Activated naive CD4-positive, alpha-beta T cell treated with anti-CD3 and anti-CD28 coated beads, Interleukin-2, amount 50 U/mL, for 24 hours (primary cell): ENCODE measurements around the gene BZW2.

Experiments used
- H3K27ac Mint-ChIP-seq: one replicate; pipeline ENCODE4 v1.8.0; 2021; ENCODE audit warnings: mild to moderate bottlenecking, mixed read lengths
- H3K27me3 Mint-ChIP-seq: one replicate; pipeline ENCODE4 v1.8.0; 2021; ENCODE audit warnings: mixed read lengths
- H3K36me3 Mint-ChIP-seq: one replicate; pipeline ENCODE4 v1.8.0; 2021; ENCODE audit warnings: mixed read lengths
- H3K4me1 Mint-ChIP-seq: one replicate; pipeline ENCODE4 v1.8.0; 2021; ENCODE audit warnings: mixed read lengths
- H3K4me3 Mint-ChIP-seq: one replicate; pipeline ENCODE4 v1.8.0; 2021; ENCODE audit warnings: mild to moderate bottlenecking, mixed read lengths
- H3K9me3 Mint-ChIP-seq: one replicate; pipeline ENCODE4 v1.8.0; 2021; ENCODE audit warnings: mixed read lengths

BZW2 gene

GRCh38 chr7:16645593-16646471 is at the start of gene BZW2, which contains the start of gene ANKMY2:
Gene BZW2 (plus strand): TSS chr7:16646181. CDS start chr7:16665444, 19,263 bp downstream.
Gene ANKMY2 (minus strand): TSS chr7:16645754. CDS start chr7:16645573, 181 bp downstream.
- Mint-ChIP-seq H3K9me3 (no peaks in the 10 kb centered on the region), H3K4me3 (peak within 1 kb of the TSS; percentile 96), H3K27me3 (no peaks in the 10 kb centered on the region), H3K27ac (peak within 1 kb of the TSS; percentile 99), H3K4me1 (peaks cover 64% of the 10 kb centered on the region), H3K36me3 (peaks cover 13% of the 10 kb centered on the region)

DNA sequence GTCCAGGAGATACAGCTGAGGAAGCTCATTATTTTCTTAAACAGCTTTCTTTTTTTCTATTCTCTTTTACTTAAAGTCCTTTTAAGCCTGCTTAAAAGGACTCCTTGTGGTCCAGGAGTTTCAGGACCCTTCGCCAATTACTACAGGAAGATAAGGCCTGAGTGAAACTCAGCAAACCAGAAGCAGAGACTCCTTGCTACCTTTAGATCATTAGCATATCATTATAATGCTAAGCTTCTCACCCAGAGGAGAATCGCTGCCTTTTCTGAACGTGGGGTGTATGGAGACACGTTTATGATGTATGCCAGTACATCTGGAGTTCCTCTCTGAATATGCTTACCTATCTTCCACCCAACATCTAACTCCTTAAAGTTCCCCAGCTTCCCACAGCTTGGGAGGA is 48.0 kb upstream of the BZW2 start:
- H3K27ac Mint-ChIP-seq = no peak overlapping the region
- H3K9me3 Mint-ChIP-seq = no peaks in the 10 kb centered on the region
- peaks cover 19% of the 10 kb centered on the region for H3K36me3 Mint-ChIP-seq

DNA sequence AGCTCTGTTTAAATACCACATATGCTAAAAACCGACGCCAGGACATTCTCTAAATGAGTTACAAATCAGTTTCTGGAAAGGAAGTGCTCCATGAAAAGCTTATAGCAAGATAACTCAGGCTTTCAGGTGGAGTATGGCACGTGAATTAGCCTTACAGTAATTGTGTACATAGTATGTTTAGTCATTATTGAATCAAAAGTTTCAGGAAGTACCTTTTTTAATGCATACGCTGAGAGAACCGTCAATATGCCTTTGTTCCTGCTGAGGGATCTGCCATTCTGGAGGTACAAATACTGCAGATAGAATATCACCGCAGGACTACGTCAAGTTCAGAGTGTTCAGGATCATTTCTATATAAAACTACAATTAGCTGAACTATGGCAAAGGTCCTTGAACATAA is 46.1 kb upstream of the BZW2 start:
- Mint-ChIP-seq H3K4me1 (no peaks in the 10 kb centered on the region), H3K27me3 (no peaks in the 10 kb centered on the region), H3K36me3 (peaks cover 23% of the 10 kb centered on the region), H3K27ac (no peak overlapping the region), H3K4me3 (no peak overlapping the region), H3K9me3 (no peaks in the 10 kb centered on the region)

More for the DNA sequence above, 48.0 kb upstream of the BZW2 start:
- Mint-ChIP-seq H3K4me1 (no peaks in the 10 kb centered on the region), H3K4me3 (no peak overlapping the region), H3K27me3 (no peaks in the 10 kb centered on the region)

- no peaks in the 10 kb centered on the region for H3K27me3 Mint-ChIP-seq
- peaks cover 27% of the 10 kb centered on the region for H3K36me3 Mint-ChIP-seq
Observed at GRCh38 chr7:16603633-16604032, 42.3 kb upstream of the BZW2 start.

DNA sequence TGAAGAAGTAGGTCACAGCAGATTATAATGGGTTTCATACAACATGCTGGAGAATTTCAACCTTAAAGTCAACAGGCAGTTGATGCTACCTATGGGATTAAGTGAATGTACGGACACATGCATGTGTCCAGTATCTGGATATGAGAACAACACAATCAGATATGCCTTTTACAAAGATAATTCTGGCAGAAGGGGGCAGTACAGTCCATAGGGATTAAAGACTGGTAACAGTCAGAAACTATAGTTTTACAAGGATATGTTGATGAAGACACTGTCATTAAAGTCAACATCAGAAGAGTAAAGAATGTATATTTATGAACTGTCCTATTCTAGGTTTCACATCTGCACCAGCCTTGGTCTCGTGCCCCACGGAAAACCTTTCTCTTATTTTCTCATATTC is 41.9 kb upstream of the BZW2 start:
- no peaks in the 10 kb centered on the region for H3K27me3 Mint-ChIP-seq
- peaks cover 25% of the 10 kb centered on the region for H3K36me3 Mint-ChIP-seq
- H3K4me1 Mint-ChIP-seq = no peaks in the 10 kb centered on the region
- H3K9me3 Mint-ChIP-seq = no peaks in the 10 kb centered on the region
- no peak overlapping the region for H3K4me3 Mint-ChIP-seq
- H3K27ac Mint-ChIP-seq = no peak overlapping the region

More at GRCh38 chr7:16603633-16604032, 42.3 kb upstream of the BZW2 start:
- Mint-ChIP-seq H3K4me3 (no peak overlapping the region), H3K9me3 (no peaks in the 10 kb centered on the region), H3K27ac (no peak overlapping the region), H3K4me1 (no peaks in the 10 kb centered on the region)

GRCh38 chr7:16606704-16607103 is 39.3 kb upstream of the BZW2 start:
- Mint-ChIP-seq H3K27ac (no peak overlapping the region), H3K4me3 (no peak overlapping the region), H3K4me1 (peaks cover 1% of the 10 kb centered on the region), H3K9me3 (no peaks in the 10 kb centered on the region), H3K27me3 (no peaks in the 10 kb centered on the region), H3K36me3 (peaks cover 15% of the 10 kb centered on the region)

- peaks cover 4% of the 10 kb centered on the region for H3K4me1 Mint-ChIP-seq
- no peak overlapping the region for H3K27ac Mint-ChIP-seq
- H3K36me3 Mint-ChIP-seq = peaks cover 11% of the 10 kb centered on the region
- no peak overlapping the region for H3K4me3 Mint-ChIP-seq
- H3K27me3 Mint-ChIP-seq = no peaks in the 10 kb centered on the region
- no peaks in the 10 kb centered on the region for H3K9me3 Mint-ChIP-seq
Observed at GRCh38 chr7:16609842-16610450, 36.0 kb upstream of the BZW2 start.

DNA sequence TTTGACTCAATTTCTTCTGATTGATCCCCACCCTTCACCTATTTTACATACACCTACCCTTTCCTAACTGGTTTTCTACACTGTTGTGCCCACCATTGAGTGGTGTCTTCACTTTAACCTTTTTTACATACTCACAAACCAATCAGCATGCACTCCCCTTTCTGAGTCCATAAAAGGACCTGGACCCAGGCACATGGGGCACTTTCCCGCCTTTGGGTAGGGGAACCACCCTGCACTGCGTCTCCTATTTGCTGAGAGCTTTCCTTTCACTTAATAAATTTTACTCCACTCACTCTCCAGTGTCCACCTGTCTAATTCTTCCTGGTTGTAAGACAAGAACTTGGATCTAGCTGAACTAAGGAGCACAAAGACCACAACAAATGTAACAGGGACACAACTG is 34.3 kb upstream of the BZW2 start:
- Mint-ChIP-seq H3K27ac (no peak overlapping the region), H3K27me3 (no peaks in the 10 kb centered on the region), H3K9me3 (no peaks in the 10 kb centered on the region), H3K4me1 (peaks cover 4% of the 10 kb centered on the region), H3K36me3 (peaks cover 12% of the 10 kb centered on the region), H3K4me3 (no peak overlapping the region)

- Mint-ChIP-seq H3K27me3 (no peaks in the 10 kb centered on the region), H3K36me3 (peaks cover 14% of the 10 kb centered on the region), H3K4me1 (peaks cover 20% of the 10 kb centered on the region), H3K9me3 (no peaks in the 10 kb centered on the region), H3K27ac (no peak overlapping the region), H3K4me3 (no peak overlapping the region)
Observed at GRCh38 chr7:16615228-16615627, 30.8 kb upstream of the BZW2 start.

DNA sequence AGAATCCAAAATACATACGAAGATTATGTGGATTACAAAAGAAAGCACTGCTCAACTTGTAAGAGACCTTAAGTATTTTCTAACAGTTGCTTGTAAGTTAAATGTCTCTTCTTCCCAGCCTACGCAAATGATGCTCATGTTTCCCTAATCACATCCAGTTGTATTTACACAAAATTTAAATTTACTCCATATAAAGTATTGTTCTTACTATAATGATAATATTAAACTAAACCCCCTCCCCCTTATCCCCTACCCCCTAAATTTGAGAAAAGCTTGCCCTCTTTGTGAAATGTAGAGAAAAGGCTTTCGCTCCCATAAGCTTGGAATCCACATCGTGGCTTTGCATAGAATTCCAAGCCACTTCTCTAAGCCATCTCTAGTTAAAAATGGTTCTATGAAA is 29.9 kb upstream of the BZW2 start:
- no peak overlapping the region for H3K27ac Mint-ChIP-seq
- peaks cover 27% of the 10 kb centered on the region for H3K4me1 Mint-ChIP-seq
- peaks cover 14% of the 10 kb centered on the region for H3K36me3 Mint-ChIP-seq
- no peak overlapping the region for H3K4me3 Mint-ChIP-seq
- H3K27me3 Mint-ChIP-seq = no peaks in the 10 kb centered on the region
- H3K9me3 Mint-ChIP-seq = no peaks in the 10 kb centered on the region

DNA sequence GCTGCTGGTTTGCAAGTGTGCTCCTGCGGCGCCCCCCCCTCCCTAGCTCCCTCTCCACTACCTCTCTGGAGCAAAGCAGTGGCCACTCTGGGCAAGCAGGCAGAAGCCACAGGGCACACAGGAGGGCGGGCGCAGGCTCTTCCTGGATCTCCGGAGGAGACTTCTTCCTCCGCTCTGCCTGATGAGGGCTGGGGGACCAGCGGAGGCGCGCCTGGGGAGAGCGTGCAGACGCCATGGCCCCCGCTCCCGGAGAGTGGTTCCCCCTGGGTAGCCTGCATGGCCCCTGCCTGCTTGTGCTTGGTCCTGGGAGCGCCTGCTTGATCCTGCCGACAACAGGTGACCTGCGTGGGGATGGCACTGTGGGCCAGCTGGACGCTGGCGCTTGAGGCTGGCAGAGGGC is 29.4 kb upstream of the BZW2 start:
- H3K27ac Mint-ChIP-seq = no peak overlapping the region
- H3K4me1 Mint-ChIP-seq = peaks cover 27% of the 10 kb centered on the region
- H3K27me3 Mint-ChIP-seq = no peaks in the 10 kb centered on the region
- H3K4me3 Mint-ChIP-seq = no peak overlapping the region
- peaks cover 14% of the 10 kb centered on the region for H3K36me3 Mint-ChIP-seq
- no peaks in the 10 kb centered on the region for H3K9me3 Mint-ChIP-seq

- no peaks in the 10 kb centered on the region for H3K9me3 Mint-ChIP-seq
- no peaks in the 10 kb centered on the region for H3K27me3 Mint-ChIP-seq
- H3K27ac Mint-ChIP-seq = peak overlapping the region; percentile 92
- peaks cover 26% of the 10 kb centered on the region for H3K4me1 Mint-ChIP-seq
- peak overlapping the region; percentile 48 for H3K4me3 Mint-ChIP-seq
- peaks cover 16% of the 10 kb centered on the region for H3K36me3 Mint-ChIP-seq
Observed at GRCh38 chr7:16619979-16620408, 26.0 kb upstream of the BZW2 start.

DNA sequence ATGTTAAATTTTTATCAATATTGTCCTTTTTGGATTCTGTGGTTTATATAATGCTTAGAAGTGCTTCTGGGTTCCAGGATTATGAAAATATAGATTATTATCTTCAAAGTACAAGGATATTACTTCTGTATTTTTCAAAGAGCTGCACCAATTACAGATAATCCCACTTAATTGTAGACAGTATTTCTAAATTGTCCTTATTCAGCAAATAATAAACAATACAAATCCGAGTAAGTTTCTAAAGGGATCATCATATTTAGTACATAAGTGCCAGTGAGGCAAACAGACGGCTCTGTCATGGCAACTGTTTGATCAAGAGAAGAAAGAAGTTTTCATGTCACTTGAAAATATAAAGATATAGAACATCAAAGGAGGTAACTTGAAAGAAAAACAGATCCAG is 19.6 kb upstream of the BZW2 start:
- Mint-ChIP-seq H3K4me1 (peaks cover 4% of the 10 kb centered on the region), H3K36me3 (peaks cover 12% of the 10 kb centered on the region), H3K4me3 (no peak overlapping the region)

DNA sequence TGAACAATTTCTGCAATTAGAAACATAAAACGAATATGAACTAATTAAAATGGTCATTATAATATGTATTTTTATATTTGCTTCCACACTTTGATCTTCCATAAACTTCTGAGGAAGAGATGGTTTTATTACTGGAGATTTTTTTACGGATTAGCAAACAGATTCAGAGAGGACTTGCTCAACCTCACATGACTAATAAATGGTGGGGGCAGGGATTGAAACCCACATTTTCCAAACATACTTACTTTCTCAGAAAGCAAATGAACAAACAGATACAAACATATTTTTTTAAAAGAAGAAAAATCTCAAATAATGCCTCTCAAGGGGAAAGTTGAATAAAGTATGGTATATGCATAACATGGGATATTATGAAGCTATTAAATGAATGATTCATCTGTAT is 18.7 kb upstream of the BZW2 start:
- Mint-ChIP-seq H3K9me3 (no peaks in the 10 kb centered on the region), H3K36me3 (peaks cover 13% of the 10 kb centered on the region), H3K27me3 (no peaks in the 10 kb centered on the region), H3K4me3 (no peak overlapping the region), H3K27ac (no peak overlapping the region), H3K4me1 (peaks cover 4% of the 10 kb centered on the region)

More for the DNA sequence above, 19.6 kb upstream of the BZW2 start:
- Mint-ChIP-seq H3K9me3 (no peaks in the 10 kb centered on the region), H3K27me3 (no peaks in the 10 kb centered on the region), H3K27ac (no peak overlapping the region)

GRCh38 chr7:16630654-16631053 is 15.3 kb upstream of the BZW2 start:
- no peak overlapping the region for H3K4me3 Mint-ChIP-seq
- no peak overlapping the region for H3K27ac Mint-ChIP-seq
- no peaks in the 10 kb centered on the region for H3K9me3 Mint-ChIP-seq
- peaks cover 19% of the 10 kb centered on the region for H3K36me3 Mint-ChIP-seq
- H3K27me3 Mint-ChIP-seq = no peaks in the 10 kb centered on the region
- peaks cover 3% of the 10 kb centered on the region for H3K4me1 Mint-ChIP-seq

DNA sequence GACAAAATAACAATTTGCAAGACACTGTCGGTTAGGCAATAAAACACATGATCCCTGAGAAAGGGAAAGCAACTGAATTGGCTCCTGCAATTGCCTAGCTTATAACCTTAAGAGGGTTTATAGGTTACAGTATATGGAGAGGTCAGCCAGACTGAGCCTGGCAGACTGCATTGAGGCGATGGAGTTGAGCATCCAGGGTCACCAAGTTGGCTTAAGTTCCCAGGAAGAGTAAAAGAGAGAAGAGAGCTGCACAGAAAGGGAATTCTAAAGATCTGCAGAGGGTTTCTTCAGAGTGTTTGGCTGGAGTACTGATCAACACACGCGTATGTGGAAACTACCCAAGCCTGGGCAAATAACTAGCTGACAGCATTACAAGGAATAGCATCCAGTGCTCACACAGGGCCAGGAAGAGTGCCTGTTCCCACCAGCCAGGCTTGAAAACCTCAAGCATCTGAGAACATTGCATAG is 11.7 kb upstream of the BZW2 start:
- Mint-ChIP-seq H3K9me3 (no peaks in the 10 kb centered on the region), H3K36me3 (peaks cover 19% of the 10 kb centered on the region), H3K27ac (no peak overlapping the region), H3K4me3 (no peak overlapping the region), H3K4me1 (peaks cover 3% of the 10 kb centered on the region), H3K27me3 (no peaks in the 10 kb centered on the region)
